ENCODE results near the gene TNRC18. TPM values are rescaled to one million over a fixed set of nuclear protein-coding genes. Genes with fewer than 3 reads are reported as not detected.
"Not testable (repeated sequence)": the region's sequence is repeated elsewhere in the genome, so short reads cannot be mapped to it uniquely, and the experiment has no call there.

The TNRC18 gene
- total RNA-seq, 2 donors from 2014 or later, result 182 to 244 TPM

GRCh38 chr7:5282543-5283316 is 140.9 kb downstream of the TNRC18 start, which contains the start of gene SLC29A4:
TSS of gene SLC29A4 (plus strand) at chr7:5282943. CDS start at chr7:5287817, 4,874 bp downstream.
- TF ChIP-seq, protein P1, sequence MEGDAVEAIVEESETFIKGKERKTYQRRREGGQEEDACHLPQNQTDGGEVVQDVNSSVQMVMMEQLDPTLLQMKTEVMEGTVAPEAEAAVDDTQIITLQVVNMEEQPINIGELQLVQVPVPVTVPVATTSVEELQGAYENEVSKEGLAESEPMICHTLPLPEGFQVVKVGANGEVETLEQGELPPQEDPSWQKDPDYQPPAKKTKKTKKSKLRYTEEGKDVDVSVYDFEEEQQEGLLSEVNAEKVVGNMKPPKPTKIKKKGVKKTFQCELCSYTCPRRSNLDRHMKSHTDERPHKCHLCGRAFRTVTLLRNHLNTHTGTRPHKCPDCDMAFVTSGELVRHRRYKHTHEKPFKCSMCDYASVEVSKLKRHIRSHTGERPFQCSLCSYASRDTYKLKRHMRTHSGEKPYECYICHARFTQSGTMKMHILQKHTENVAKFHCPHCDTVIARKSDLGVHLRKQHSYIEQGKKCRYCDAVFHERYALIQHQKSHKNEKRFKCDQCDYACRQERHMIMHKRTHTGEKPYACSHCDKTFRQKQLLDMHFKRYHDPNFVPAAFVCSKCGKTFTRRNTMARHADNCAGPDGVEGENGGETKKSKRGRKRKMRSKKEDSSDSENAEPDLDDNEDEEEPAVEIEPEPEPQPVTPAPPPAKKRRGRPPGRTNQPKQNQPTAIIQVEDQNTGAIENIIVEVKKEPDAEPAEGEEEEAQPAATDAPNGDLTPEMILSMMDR (IDR thresholded peaks at IDR 0.05), result no peak
- ATAC-seq (ENCODE audit: insufficient number of reproducible peaks, low FRiP score, low read depth), result no peak
- H3K27ac ChIP-seq, result no peak within 1 kb of the TSS

DNA sequence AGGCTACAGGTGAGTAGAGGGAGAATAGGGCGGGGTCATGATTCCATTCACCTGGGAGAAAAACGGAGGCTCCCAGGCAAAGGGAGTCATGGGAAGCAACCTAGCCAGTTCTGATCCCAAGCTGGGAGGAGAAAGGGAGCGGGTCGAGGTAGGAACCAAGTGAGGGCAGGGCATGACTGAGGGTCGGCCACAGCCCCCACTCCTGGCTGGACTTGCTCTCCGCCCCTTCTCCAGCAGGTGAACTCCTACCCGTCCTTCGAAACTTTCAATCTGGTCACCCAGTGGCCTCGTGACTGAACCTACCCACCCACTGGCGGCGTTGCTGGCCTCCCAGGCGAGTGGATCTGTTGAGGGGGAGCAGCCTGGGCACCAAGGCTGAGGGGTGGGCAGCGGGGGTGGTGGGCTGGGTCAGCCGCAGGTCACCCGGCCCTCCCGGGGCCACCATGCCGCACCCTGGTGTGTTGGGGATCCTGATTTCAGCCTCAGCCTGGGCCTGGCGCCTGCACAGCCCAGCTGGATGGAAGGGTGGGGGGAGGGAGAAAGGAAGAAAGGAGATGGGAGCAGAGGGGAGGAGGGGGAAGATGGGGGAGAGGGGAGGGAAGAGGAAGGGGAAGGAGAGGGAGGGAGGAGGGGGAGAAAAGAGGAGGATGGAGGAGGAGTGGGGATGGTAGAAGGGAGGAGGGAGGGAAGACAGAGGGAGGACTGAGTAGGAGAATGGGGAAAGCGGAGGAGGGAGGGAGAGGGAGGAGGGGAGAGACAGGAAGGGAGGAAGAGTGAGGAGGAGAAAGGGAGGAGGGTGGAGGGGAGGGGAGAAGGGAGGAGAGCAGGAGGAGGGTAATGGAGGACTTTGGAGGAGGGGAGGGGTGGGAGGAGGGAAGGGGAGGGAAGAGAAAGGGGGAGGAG is 141.8 kb downstream of the TNRC18 start:
- not testable (repeated sequence) for H3K9me3 ChIP-seq; H3K27me3 ChIP-seq (replicated peaks; ENCODE audit: insufficient read depth); H3K27ac ChIP-seq; H3K36me3 ChIP-seq; DNase-seq (ENCODE audit: low spot score); H3K4me3 ChIP-seq
- ATAC-seq (ENCODE audit: insufficient number of reproducible peaks, low FRiP score, low read depth), result peak; percentile 19
- peaks cover 5 to 14% of the 10 kb centered on the region in 2 donors for H3K4me1 ChIP-seq (ENCODE audit: control insufficient read depth in 1 of 2, low read depth in 2 of 2)

More at GRCh38 chr7:5282543-5283316, 140.9 kb downstream of the TNRC18 start, which contains the start of gene SLC29A4:
- DNase-seq (ENCODE audit: low spot score), result no peak
- no peaks in the 10 kb centered on the region for H3K9me3 ChIP-seq
- H3K4me1 ChIP-seq (ENCODE audit: control insufficient read depth in 1 of 2, low read depth in 2 of 2), result peaks cover 5 to 14% of the 10 kb centered on the region in 2 donors
- peak within 1 kb of the TSS; percentile 72 for H3K4me3 ChIP-seq
- no peaks in the 10 kb centered on the region for H3K36me3 ChIP-seq
- H3K27me3 ChIP-seq (replicated peaks; ENCODE audit: insufficient read depth), result no peaks in the 10 kb centered on the region

- Histone ChIP-seq H3K4me3 (no peak overlapping the region), H3K9me3 (no peaks in the 10 kb centered on the region), H3K4me1 (ENCODE audit: control insufficient read depth in 1 of 2, low read depth in 2 of 2) (peaks cover 5 to 12% of the 10 kb centered on the region in 2 donors), H3K27me3 (replicated peaks; ENCODE audit: insufficient read depth) (no peaks in the 10 kb centered on the region), H3K27ac (no peak overlapping the region), H3K36me3 (no peaks in the 10 kb centered on the region)
- DNase-seq (ENCODE audit: low spot score), result no peak
- ATAC-seq (ENCODE audit: insufficient number of reproducible peaks, low FRiP score, low read depth), result no peak
- TF ChIP-seq, protein P1 (IDR thresholded peaks at IDR 0.05), result no peak
Measured at GRCh38 chr7:5279734-5280133, 143.9 kb downstream of the TNRC18 start.

DNA sequence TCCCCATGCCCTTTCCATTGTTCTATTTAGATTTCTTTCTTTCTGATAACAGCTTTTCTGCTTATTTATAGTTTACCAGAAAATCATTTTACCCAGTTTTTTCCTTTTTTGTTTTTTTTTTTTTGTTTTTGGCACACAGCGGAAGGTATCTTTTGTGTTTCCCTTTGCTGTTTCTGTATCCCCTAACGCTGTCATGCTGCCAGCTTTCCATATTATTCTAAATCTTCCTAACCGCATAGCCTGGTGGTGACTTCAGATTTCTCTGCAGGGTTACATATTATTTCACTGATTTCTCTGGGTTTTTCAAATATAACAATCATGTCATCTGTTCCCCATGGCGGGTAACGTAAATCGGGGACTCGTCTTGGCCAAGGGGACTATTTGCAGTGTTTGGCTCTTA is 144.9 kb downstream of the TNRC18 start:
- DNase-seq (ENCODE audit: low spot score) (no peak), ATAC-seq (ENCODE audit: insufficient number of reproducible peaks, low FRiP score, low read depth) (no peak)
- Histone ChIP-seq H3K27ac (no peak overlapping the region), H3K9me3 (no peaks in the 10 kb centered on the region), H3K27me3 (replicated peaks; ENCODE audit: insufficient read depth) (no peaks in the 10 kb centered on the region), H3K4me1 (ENCODE audit: control insufficient read depth in 1 of 2, low read depth in 2 of 2) (peaks cover 5 to 6% of the 10 kb centered on the region in 2 donors), H3K4me3 (no peak overlapping the region), H3K36me3 (no peaks in the 10 kb centered on the region)
- TF ChIP-seq, protein P1 (IDR thresholded peaks at IDR 0.05), result no peak

DNA sequence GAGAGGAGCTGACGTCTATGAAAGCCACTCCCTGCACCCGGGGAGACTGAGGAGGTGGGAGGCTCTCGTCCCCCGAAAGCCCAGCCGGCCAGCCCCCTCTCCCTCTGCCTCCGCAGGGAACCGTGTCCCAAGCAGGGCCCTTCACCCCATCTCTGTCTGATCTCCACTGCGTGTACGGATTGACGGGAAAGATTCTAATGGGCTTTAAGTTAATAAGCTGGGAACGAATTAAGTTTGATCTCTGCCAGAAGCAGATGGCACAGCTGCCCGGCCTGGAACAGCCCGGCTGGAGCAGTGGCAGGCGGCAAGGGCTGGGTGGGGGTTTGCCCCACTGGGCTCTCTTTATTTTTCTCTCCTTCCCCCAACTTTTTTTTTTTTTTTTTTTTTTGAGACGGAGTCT is 147.0 kb downstream of the TNRC18 start:
- Histone ChIP-seq H3K27me3 (replicated peaks; ENCODE audit: insufficient read depth) (no peaks in the 10 kb centered on the region), H3K4me1 (ENCODE audit: control insufficient read depth in 1 of 2, low read depth in 2 of 2) (no peaks in the 10 kb centered on the region), H3K4me3 (no peak overlapping the region), H3K27ac (no peak overlapping the region), H3K9me3 (no peaks in the 10 kb centered on the region), H3K36me3 (no peaks in the 10 kb centered on the region)
- TF ChIP-seq, protein P1 (IDR thresholded peaks at IDR 0.05), result no peak
- DNase-seq (ENCODE audit: low spot score), result no peak
- ATAC-seq (ENCODE audit: insufficient number of reproducible peaks, low FRiP score, low read depth), result no peak

DNA sequence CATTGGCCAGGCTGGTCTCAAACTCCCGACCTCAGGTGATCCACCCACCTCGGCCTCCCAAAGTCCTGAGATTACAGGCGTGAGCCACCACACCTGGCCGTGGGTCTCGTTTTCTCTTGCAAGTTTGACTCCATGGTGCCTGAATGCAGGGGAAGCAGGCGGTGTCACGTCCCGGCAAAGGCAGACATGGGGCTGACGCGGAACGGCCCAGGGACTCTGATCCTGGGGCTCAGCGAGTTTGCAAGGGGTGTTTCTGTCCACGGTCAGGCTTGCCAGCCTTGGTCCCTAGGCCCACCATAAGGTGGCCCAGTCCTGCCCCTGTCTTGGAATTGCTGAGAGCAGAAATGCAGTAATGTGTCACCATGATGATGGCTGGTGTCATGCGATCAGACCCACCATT is 147.5 kb downstream of the TNRC18 start:
- H3K27ac ChIP-seq; H3K36me3 ChIP-seq; H3K4me1 ChIP-seq (ENCODE audit: control insufficient read depth in 1 of 2, low read depth in 2 of 2); H3K27me3 ChIP-seq (replicated peaks; ENCODE audit: insufficient read depth); H3K9me3 ChIP-seq; DNase-seq (ENCODE audit: low spot score); ATAC-seq (ENCODE audit: insufficient number of reproducible peaks, low FRiP score, low read depth); H3K4me3 ChIP-seq: not testable (repeated sequence)

- not testable (repeated sequence) for H3K27me3 ChIP-seq (replicated peaks; ENCODE audit: insufficient read depth); H3K4me1 ChIP-seq (ENCODE audit: control insufficient read depth in 1 of 2, low read depth in 2 of 2); DNase-seq (ENCODE audit: low spot score); H3K27ac ChIP-seq; H3K4me3 ChIP-seq; ATAC-seq (ENCODE audit: insufficient number of reproducible peaks, low FRiP score, low read depth); H3K9me3 ChIP-seq; H3K36me3 ChIP-seq
Measured at GRCh38 chr7:5275510-5275909, 148.1 kb downstream of the TNRC18 start.

GRCh38 chr7:5274985-5275431 is 148.6 kb downstream of the TNRC18 start:
- H3K4me1 ChIP-seq (ENCODE audit: control insufficient read depth in 1 of 2, low read depth in 2 of 2); H3K27me3 ChIP-seq (replicated peaks; ENCODE audit: insufficient read depth); DNase-seq (ENCODE audit: low spot score); H3K27ac ChIP-seq; H3K9me3 ChIP-seq; ATAC-seq (ENCODE audit: insufficient number of reproducible peaks, low FRiP score, low read depth); H3K4me3 ChIP-seq; H3K36me3 ChIP-seq: not testable (repeated sequence)

All from thoracic aorta (tissue), 2 donors.